SU-DHL-6 (cell line): ENCODE results near the gene MPV17.

Experiments used
- EZH2phosphoT487 ChIP-seq: fragments of 200-600 bp; sonication (generic), shearing (Covaris generic); conservative IDR thresholded peaks from 2 replicates; pipeline ENCODE4 v1.6.1; 2018; ENCODE audit warnings: mild to moderate bottlenecking, antibody characterized with exemption, low read length, moderate library complexity, mixed read lengths
- TF ChIP-seq, protein P1 (sequence below): fragments of 200-600 bp; sonication (generic); IDR thresholded peaks from one replicate; pipeline ENCODE4 v1.5.1; 2017; ENCODE audit warnings: antibody characterized with exemption, mild to moderate bottlenecking, low read length, moderate library complexity; ENCODE audit not compliant: insufficient read depth, poor library complexity, severe bottlenecking

DNA sequence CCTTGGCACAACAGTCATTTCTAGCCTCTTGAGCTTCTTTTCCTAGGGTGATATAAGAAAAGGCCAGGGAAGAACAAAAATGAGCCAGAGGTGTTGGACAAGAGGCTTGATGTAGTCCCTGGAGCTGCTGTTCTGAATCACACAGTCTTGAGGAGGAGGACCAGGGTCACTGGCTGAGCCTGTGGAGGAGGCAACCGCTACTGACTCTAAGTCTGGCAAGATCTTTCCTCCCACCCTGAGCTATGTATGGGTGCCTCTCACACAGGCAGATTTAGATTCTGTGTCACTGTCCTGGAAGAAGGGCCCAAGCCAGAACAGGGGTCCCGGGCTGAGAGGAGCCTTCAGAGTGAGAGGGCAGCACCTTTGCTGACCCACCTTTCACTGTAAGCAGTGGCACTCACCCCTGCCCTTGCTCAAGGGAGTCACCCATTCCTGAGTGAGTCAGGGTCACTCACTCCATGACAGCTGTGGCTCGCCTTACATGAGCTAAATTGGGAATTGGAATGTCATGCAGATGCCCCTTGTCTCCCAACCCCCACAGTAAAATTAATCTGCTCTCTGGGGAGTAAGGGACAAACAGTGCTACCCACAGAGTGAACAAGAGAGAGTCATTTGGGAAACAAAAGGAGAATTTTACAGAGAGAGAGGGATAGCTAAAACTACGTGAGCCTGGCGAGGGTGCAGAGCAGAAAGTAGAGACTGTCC, 40.9 kb downstream of the MPV17 start, which contains the start of gene TRIM54:
- TF ChIP-seq, protein P1, sequence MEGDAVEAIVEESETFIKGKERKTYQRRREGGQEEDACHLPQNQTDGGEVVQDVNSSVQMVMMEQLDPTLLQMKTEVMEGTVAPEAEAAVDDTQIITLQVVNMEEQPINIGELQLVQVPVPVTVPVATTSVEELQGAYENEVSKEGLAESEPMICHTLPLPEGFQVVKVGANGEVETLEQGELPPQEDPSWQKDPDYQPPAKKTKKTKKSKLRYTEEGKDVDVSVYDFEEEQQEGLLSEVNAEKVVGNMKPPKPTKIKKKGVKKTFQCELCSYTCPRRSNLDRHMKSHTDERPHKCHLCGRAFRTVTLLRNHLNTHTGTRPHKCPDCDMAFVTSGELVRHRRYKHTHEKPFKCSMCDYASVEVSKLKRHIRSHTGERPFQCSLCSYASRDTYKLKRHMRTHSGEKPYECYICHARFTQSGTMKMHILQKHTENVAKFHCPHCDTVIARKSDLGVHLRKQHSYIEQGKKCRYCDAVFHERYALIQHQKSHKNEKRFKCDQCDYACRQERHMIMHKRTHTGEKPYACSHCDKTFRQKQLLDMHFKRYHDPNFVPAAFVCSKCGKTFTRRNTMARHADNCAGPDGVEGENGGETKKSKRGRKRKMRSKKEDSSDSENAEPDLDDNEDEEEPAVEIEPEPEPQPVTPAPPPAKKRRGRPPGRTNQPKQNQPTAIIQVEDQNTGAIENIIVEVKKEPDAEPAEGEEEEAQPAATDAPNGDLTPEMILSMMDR: no peak
- no peak for TF ChIP-seq EZH2phosphoT487
